IMR-90 (cell line): Measurements from ENCODE around the gene BGN. TPM values are rescaled to one million over a fixed set of nuclear protein-coding genes. Genes with fewer than 3 reads are reported as not detected.
A peak's percentile ranks its signal among the peaks of the same experiment; 100 is the strongest.

Source experiments
- ATAC-seq: fragments of 200-7000 bp; cut with Tn5 transposase; 2 replicates; pipeline ENCODE4 v1.9.1; 2020; ENCODE audit warnings: low read depth, mild to moderate bottlenecking, moderate library complexity
- BruUV-seq: library from RNA; stranded (reverse); fragments of 400-500 nt; replicated peaks from 2 replicates; lab custom pipeline; 2021; lab: Mats Ljungman, UMichigan
- CTCF ChIA-PET: fragments of 300-600 bp; formaldehyde crosslinking; extraction: SDS; loops from one replicate; lab custom pipeline; 2021; ENCODE audit warnings: antibody characterized with exemption; lab: Yijun Ruan, JAX
- POLR2A ChIA-PET: fragments of 300-600 bp; sonication (Branson Sonifier 250); formaldehyde crosslinking; loops from one replicate; lab custom pipeline; 2022; ENCODE audit warnings: antibody characterized with exemption; ENCODE audit not compliant: unreplicated experiment; lab: Charles Lee
- DNase-seq: peaks from one replicate; pipeline ENCODE4 v3.0.0; 2013
- H2AFZ ChIP-seq: replicated peaks from 2 replicates; pipeline ENCODE3; 2013; ENCODE audit warnings: low read length, mild to moderate bottlenecking; ENCODE audit not compliant: poor library complexity
- H2AK5ac ChIP-seq: 2 replicates; pipeline ENCODE4 v1.6.1; 2013; ENCODE audit warnings: low read depth, low read length, inconsistent platforms
- H2AK9ac ChIP-seq: replicated peaks from 2 replicates; pipeline ENCODE3; 2013; ENCODE audit warnings: mild to moderate bottlenecking, low read depth, low read length, moderate library complexity; ENCODE audit not compliant: poor library complexity
- H2BK120ac ChIP-seq: 2 replicates; pipeline ENCODE4 v1.6.1; 2013; ENCODE audit warnings: low read depth, low read length, inconsistent platforms
- H2BK15ac ChIP-seq: 3 replicates; pipeline ENCODE4 v1.6.1; 2013; ENCODE audit warnings: low read depth, low read length, inconsistent platforms
- H2BK20ac ChIP-seq: 2 replicates; pipeline ENCODE4 v1.6.1; 2013; ENCODE audit warnings: low read depth, mild to moderate bottlenecking, inconsistent platforms, low read length, moderate library complexity
- H2BK5ac ChIP-seq: 2 replicates; pipeline ENCODE4 v1.6.1; 2013; ENCODE audit warnings: mild to moderate bottlenecking, low read depth, low read length, inconsistent platforms; ENCODE audit not compliant: poor library complexity, severe bottlenecking
- H3K14ac ChIP-seq: replicated peaks from 2 replicates; pipeline ENCODE4 v1.6.1; 2013; ENCODE audit warnings: low read depth, low read length, inconsistent platforms
- H3K18ac ChIP-seq: 2 replicates; pipeline ENCODE4 v1.6.1; 2013; ENCODE audit warnings: low read depth, low read length, control low read depth
- H3K23ac ChIP-seq: 2 replicates; pipeline ENCODE4 v1.6.1; 2013; ENCODE audit warnings: low read depth, low read length, inconsistent platforms
- H3K27ac ChIP-seq: 2 replicates; pipeline ENCODE4 v1.5.1; 2013; ENCODE audit warnings: mild to moderate bottlenecking, control low read depth, low read length; ENCODE audit not compliant: insufficient read depth
- H3K27me3 ChIP-seq: 2 replicates; pipeline ENCODE4 v1.6.1; 2013; ENCODE audit warnings: low read length; ENCODE audit not compliant: control insufficient read depth, insufficient read depth
- H3K36me3 ChIP-seq: 2 replicates; pipeline ENCODE4 v1.6.1; 2013; ENCODE audit warnings: low read length, mixed read lengths; ENCODE audit not compliant: control insufficient read depth, insufficient read depth
- H3K4ac ChIP-seq: 2 replicates; pipeline ENCODE4 v1.6.1; 2013; ENCODE audit warnings: low read depth, low read length, inconsistent platforms
- H3K4me1 ChIP-seq: 2 replicates; pipeline ENCODE4 v1.6.1; 2013; ENCODE audit warnings: low read length, mixed read lengths; ENCODE audit not compliant: control insufficient read depth, insufficient read depth
- H3K4me2 ChIP-seq: 2 replicates; pipeline ENCODE4 v1.6.1; 2013; ENCODE audit warnings: low read depth, mild to moderate bottlenecking, control low read depth, low read length, moderate library complexity
- H3K4me3 ChIP-seq: 2 replicates; pipeline ENCODE4 v1.5.1; 2013; ENCODE audit warnings: low read depth, mild to moderate bottlenecking, control low read depth, low read length, moderate library complexity; ENCODE audit not compliant: insufficient read depth
- H3K56ac ChIP-seq: 2 replicates; pipeline ENCODE4 v1.6.1; 2013; ENCODE audit warnings: low read length, inconsistent platforms; ENCODE audit not compliant: insufficient read depth; ENCODE audit errors: extremely low read depth
- H3K79me1 ChIP-seq, 2 experiments: 2 replicates each; pipeline ENCODE4 v1.6.1; 2013; ENCODE audit warnings: low read length in 2 of 2, inconsistent platforms in 1 of 2, low read depth in 1 of 2
- H3K9ac ChIP-seq: 2 replicates; pipeline ENCODE4 v1.6.1; 2013; ENCODE audit warnings: low read depth, low read length, control low read depth
- H3K9me1 ChIP-seq: 2 replicates; pipeline ENCODE4 v1.6.1; 2013; ENCODE audit warnings: low read length, inconsistent platforms; ENCODE audit not compliant: insufficient read depth
- H3K9me3 ChIP-seq: 2 replicates; pipeline ENCODE4 v1.6.1; 2013; ENCODE audit warnings: low read length; ENCODE audit not compliant: control insufficient read depth, insufficient read depth
- H4K20me1 ChIP-seq: 2 replicates; pipeline ENCODE4 v1.6.1; 2013; ENCODE audit warnings: low read length, inconsistent platforms; ENCODE audit not compliant: insufficient read depth
- H4K5ac ChIP-seq: 2 replicates; pipeline ENCODE4 v1.6.1; 2013; ENCODE audit warnings: mild to moderate bottlenecking, low read depth, low read length, control low read depth
- H4K8ac ChIP-seq, 2 experiments: 2 replicates each; pipeline ENCODE4 v1.6.1; 2013; ENCODE audit warnings: low read depth in 2 of 2, low read length in 2 of 2, control low read depth in 1 of 2, inconsistent platforms in 1 of 2
- H4K91ac ChIP-seq: 2 replicates; pipeline ENCODE4 v1.6.1; 2013; ENCODE audit warnings: low read depth, low read length, inconsistent platforms; ENCODE audit not compliant: insufficient read depth
- BHLHE40 ChIP-seq: fragments of 150-350 bp; IDR thresholded peaks from 2 replicates; pipeline ENCODE4 v1.6.1; 2016; ENCODE audit warnings: mild to moderate bottlenecking, low read depth, low read length
- CHD1 ChIP-seq: IDR thresholded peaks from 2 replicates; pipeline ENCODE4 v1.6.1; 2012; ENCODE audit warnings: low read depth, low read length, improper control_type of control experiment
- CTCF ChIP-seq: conservative IDR thresholded peaks from 2 replicates; pipeline ENCODE4 v1.5.1; 2012; ENCODE audit warnings: mild to moderate bottlenecking, low read depth, low read length, improper control_type of control experiment
- ELK1 ChIP-seq: fragments of 150-350 bp; IDR thresholded peaks from 2 replicates; pipeline ENCODE4 v1.6.1; 2016; ENCODE audit warnings: low read depth, mild to moderate bottlenecking, low read length, moderate library complexity, borderline replicate concordance
- FOS ChIP-seq: fragments of 150-350 bp; IDR thresholded peaks from 2 replicates; pipeline ENCODE4 v1.6.1; 2016; ENCODE audit warnings: low read depth, low read length
- MAFK ChIP-seq: IDR thresholded peaks from 2 replicates; pipeline ENCODE4 v1.6.1; 2012; ENCODE audit warnings: low read depth, low read length, improper control_type of control experiment
- MXI1 ChIP-seq: IDR thresholded peaks from 2 replicates; pipeline ENCODE4 v1.6.1; 2012; ENCODE audit warnings: low read depth, mild to moderate bottlenecking, low read length, moderate library complexity, borderline replicate concordance
- NFE2L2 ChIP-seq: fragments of 150-350 bp; IDR thresholded peaks from 2 replicates; pipeline ENCODE4 v1.6.1; 2016; ENCODE audit warnings: low read depth, mild to moderate bottlenecking, low read length
- POLR2A ChIP-seq: IDR thresholded peaks from 2 replicates; pipeline ENCODE4 v1.6.1; 2012; ENCODE audit warnings: mild to moderate bottlenecking, low read depth, low read length
- RAD21 ChIP-seq: IDR thresholded peaks from 2 replicates; pipeline ENCODE4 v1.6.1; 2012; ENCODE audit warnings: low read length, improper control_type of control experiment
- RCOR1 ChIP-seq: IDR thresholded peaks from 2 replicates; pipeline ENCODE4 v1.6.1; 2012; ENCODE audit warnings: mild to moderate bottlenecking, low read length, improper control_type of control experiment; ENCODE audit not compliant: insufficient replicate concordance
- RFX5 ChIP-seq: IDR thresholded peaks from 2 replicates; pipeline ENCODE4 v1.8.0; 2012; ENCODE audit warnings: low read depth, mild to moderate bottlenecking, low read length, moderate library complexity
- SMC3 ChIP-seq: fragments of 150-350 bp; IDR thresholded peaks from 2 replicates; pipeline ENCODE4 v1.6.1; 2016; ENCODE audit warnings: low read depth, mild to moderate bottlenecking, antibody characterized with exemption, low read length, moderate library complexity
- USF2 ChIP-seq: fragments of 150-350 bp; IDR thresholded peaks from 2 replicates; pipeline ENCODE4 v1.6.1; 2017; ENCODE audit warnings: mild to moderate bottlenecking, antibody characterized with exemption, low read length, low read depth
- WGBS, 2 experiments: methylation state at CpG; one replicate each; pipeline versions ENCODE4 v1.1.5 to v1.1.7; 2013; ENCODE audit warnings: missing lambda C conversion rate in 2 of 2; ENCODE audit not compliant: insufficient read length in 1 of 2; ENCODE audit errors: extremely low coverage in 2 of 2; 5-methylcytosine and 5-hydroxymethylcytosine counted together
- dilution Hi-C: fragments of 300-500 bp; cut with HindIII; formaldehyde crosslinking; loops from one replicate; pipeline ENCODE4 v1.14.3; 2018; ENCODE audit warnings: low sequenced_read_pairs; ENCODE audit not compliant: unreplicated experiment
- in situ Hi-C: fragments of 300-500 bp; cut with MboI; formaldehyde crosslinking; loops from 3 replicates; pipeline ENCODE4 v1.14.3; 2019; ENCODE audit warnings: low sequenced_read_pairs, inconsistent platforms, mixed read lengths
- intact Hi-C: fragments of 100-400 bp; cut with micrococcal nuclease; formaldehyde crosslinking; loops from 2 replicates; pipeline ENCODE4 v1.10.0; 2022
- polyA plus RNA-seq, 3 experiments: library from polyadenylated mRNA; depleted of rRNA; stranded (reverse); fragments of >200 nt; gene quantifications; 2 replicates each; pipeline ENCODE4 v1.2.3, GENCODE V29; 2012; ENCODE audit warnings: low replicate concordance in 1 of 3
- total RNA-seq: library from RNA; depleted of rRNA; stranded (reverse); fragments of >200 nt; gene quantifications from 2 replicates; pipeline ENCODE4 v1.2.3, GENCODE V29; 2012

Gene BGN
- total and polyA plus RNA-seq, 2 of the 4 experiments (the other 2 are of a cell fraction), result 11.3 to 298 TPM

GRCh38 chrX:153496590-153496959 lies 1.8 kb downstream of the BGN start:
- H3K4me3 ChIP-seq, result no peak overlapping the region
- ChIA-PET CTCF (interaction anchor here (0.7 kb wide), 1 partner anchor 26 kb away, joined by 3 read pairs; the partner anchor contains the start of gene HAUS7), POLR2A (interaction anchor here (0.8 kb wide), 1 partner anchor 256 kb away, joined by 5 read pairs; no protein-coding TSS in a partner anchor)
- dilution Hi-C loops, result no loop called here
- H3K79me1 ChIP-seq, result peaks cover 6 to 17% of the 10 kb centered on the region in 2 experiments
- H3K9ac ChIP-seq, result no peak overlapping the region
- H4K5ac ChIP-seq, result no peak overlapping the region
- ATAC-seq (no peak), DNase-seq (no peak)
- H3K4me1 ChIP-seq, result peaks cover 12% of the 10 kb centered on the region
- H2AK5ac ChIP-seq, result no peak overlapping the region; the same call in 1 of the 2 replicates
- H3K18ac ChIP-seq, result no peak overlapping the region
- in situ Hi-C loops, result no loop called here
- H3K14ac ChIP-seq, result no peak overlapping the region
- no CpG with 5 or more reads among the region's 8 CpGs for WGBS, 2 experiments
- no TSS peak for BruUV-seq
- no peaks in the 10 kb centered on the region for H3K36me3 ChIP-seq
- no peak overlapping the region for H2BK5ac ChIP-seq
- H3K9me1 ChIP-seq, result no peaks in the 10 kb centered on the region
- peak overlapping the region in 1 of 2 experiments; percentile 47; a peak in 1 of 4 replicates for H4K8ac ChIP-seq
- peak overlapping the region; percentile 58 for H2AFZ ChIP-seq
- H2BK15ac ChIP-seq, result no peak overlapping the region
- TF ChIP-seq NFE2L2 (no peak), USF2 (no peak), RFX5 (no peak), MAFK (no peak), CTCF (no peak), BHLHE40 (no peak), FOS (no peak), SMC3 (no peak), ELK1 (no peak), RCOR1 (no peak), RAD21 (no peak), MXI1 (no peak), POLR2A (no peak), CHD1 (no peak)
- no peaks in the 10 kb centered on the region for H3K27me3 ChIP-seq
- peaks cover 6% of the 10 kb centered on the region for H4K20me1 ChIP-seq
- no peak overlapping the region for H3K4me2 ChIP-seq
- H2BK20ac ChIP-seq, result no peak overlapping the region
- no peaks in the 10 kb centered on the region; the same call in 1 of the 2 replicates for H3K9me3 ChIP-seq
- no peak overlapping the region for H3K27ac ChIP-seq
- no peak overlapping the region for H2BK120ac ChIP-seq
- no peak overlapping the region for H4K91ac ChIP-seq
- intact Hi-C loops, result loop anchor here (5.0 kb wide), 1 partner anchor 539 kb away; no protein-coding TSS in a partner anchor
- peak overlapping the region; percentile 35; the same call in 1 of the 2 replicates for H3K4ac ChIP-seq
- peak overlapping the region; percentile 49; the same call in 1 of the 2 replicates for H3K23ac ChIP-seq
- H3K56ac ChIP-seq, result no peak overlapping the region
- no peak overlapping the region for H2AK9ac ChIP-seq
